Keratinocyte (primary cell): ENCODE data around the gene WDR49.

ENCODE experiments used
- CTCF ChIP-seq, 3 experiments: IDR thresholded peaks in 1 of 3; conservative IDR thresholded peaks in 1 of 3; optimal IDR thresholded peaks in 1 of 3; 2 replicates in 2 of 3; 3 replicates in 1 of 3; pipeline versions ENCODE3 to v1.5.1; 2011; ENCODE audit warnings: low read length in 3 of 3, mild to moderate bottlenecking in 3 of 3, moderate library complexity in 2 of 3, control low read depth in 1 of 3, inconsistent platforms in 1 of 3; ENCODE audit not compliant: insufficient read depth in 2 of 3; ENCODE audit errors: extremely low read depth in 1 of 3
- EZH2 ChIP-seq: IDR thresholded peaks from one replicate; pipeline ENCODE4 v1.6.1; 2012; ENCODE audit warnings: inconsistent platforms, mild to moderate bottlenecking, low read length, moderate library complexity

- TF ChIP-seq CTCF (optimal IDR thresholded peaks at IDR 0.05 in 1 of 3, IDR thresholded peaks at IDR 0.05 in 1 of 3, conservative IDR thresholded peaks at IDR 0.05 in 1 of 3; ENCODE audit: extremely low read depth in 1 of 3, insufficient read depth in 2 of 3, low read length in 3 of 3) (no peak), EZH2 (no peak)
Measured at GRCh38 chr3:167572991-167573390, 80.8 kb downstream of the WDR49 start.
